Lower leg skin (tissue), 4 donors: Measurements from ENCODE around the gene ROBO1. TPM values are rescaled to one million over a fixed set of nuclear protein-coding genes. Genes with fewer than 3 reads are reported as not detected.

Experiments
- DNase-seq, 2 donors: peaks; one replicate each; pipeline ENCODE4 v3.0.0-alpha.2; 2019; ENCODE audit warnings: low spot score in 2 of 2
- H3K4me3 ChIP-seq: fragments of 200-600 bp; sonication (generic); 2 replicates; pipeline ENCODE4 v1.5.1; 2017; ENCODE audit warnings: mild to moderate bottlenecking, low read depth; ENCODE audit not compliant: poor library complexity, severe bottlenecking
- CTCF ChIP-seq, 3 donors: fragments of 450-650 bp; IDR thresholded peaks; one replicate each; pipeline ENCODE4 v1.5.1; 2016; ENCODE audit warnings: antibody characterized with exemption in 3 of 3, mild to moderate bottlenecking in 3 of 3, moderate library complexity in 2 of 3
- POLR2A ChIP-seq, 2 donors: fragments of 450-650 bp; IDR thresholded peaks; one replicate each; pipeline ENCODE4 v1.6.1; 2016 to 2017; ENCODE audit warnings: antibody characterized with exemption in 2 of 2, mild to moderate bottlenecking in 1 of 2, moderate library complexity in 1 of 2
- WGBS, 2 donors: methylation state at CpG; one replicate each; pipeline ENCODE4 v1.1.5; 2018; 5-methylcytosine and 5-hydroxymethylcytosine counted together
- intact Hi-C: fragments of 100-400 bp; cut with DNase I; formaldehyde crosslinking; loops from one replicate; pipeline ENCODE4 v1.15.0; 2023; ENCODE audit warnings: low total_unique reads
- total RNA-seq, 4 donors: library from RNA; depleted of rRNA; stranded (reverse); fragments of >200 nt; gene quantifications; one replicate each; pipeline ENCODE4 v1.1.0, GENCODE V29; 2016

The ROBO1 gene
- total RNA-seq, 4 donors from 2014 or later, result 26.3 to 60.0 (median 51.0) TPM

DNA sequence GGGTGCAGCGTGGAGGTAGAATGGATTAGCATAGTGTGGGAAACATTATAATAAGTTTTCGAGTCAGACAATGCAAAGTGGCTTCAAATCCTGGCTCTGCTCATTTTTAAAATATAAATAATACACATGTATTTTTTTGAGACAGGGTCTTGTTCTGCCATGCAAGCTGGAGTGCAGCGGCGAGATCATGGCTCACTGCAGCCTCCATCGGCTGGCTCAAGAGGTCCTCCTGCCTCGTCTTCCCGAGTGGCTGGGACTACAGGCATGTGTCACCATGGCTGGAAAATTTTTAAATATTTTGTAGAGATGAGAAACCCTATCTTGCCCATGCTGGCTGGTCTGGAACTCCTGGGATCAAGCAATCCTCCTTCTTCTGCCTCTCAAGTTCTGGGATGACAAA is 194.9 kb downstream of the ROBO1 start:
- H3K4me3 ChIP-seq, result no peak overlapping the region
- no peak for DNase-seq
- 89 to 96% methylated on average over 7 of the region's 7 CpGs for WGBS, 2 donors
- intact Hi-C loops, result no loop called here
- TF ChIP-seq CTCF (IDR thresholded peaks at IDR 0.05), result no peak

- intact Hi-C loops, result no loop called here
- H3K4me3 ChIP-seq, result no peak overlapping the region
- TF ChIP-seq CTCF (IDR thresholded peaks at IDR 0.05) (no peak), POLR2A (IDR thresholded peaks at IDR 0.05) (no peak)
- DNase-seq, result no peak
- WGBS, 2 donors, result 90 to 92% methylated on average over 10 of the region's 10 CpGs
These were observed 198.9 kb downstream of the ROBO1 start for GRCh38 chr3:79568938-79569337.

GRCh38 chr3:79564192-79564591 is 203.6 kb downstream of the ROBO1 start:
- H3K4me3 ChIP-seq, result no peak overlapping the region
- 52 to 70% methylated on average over 1 of the region's 1 CpG for WGBS, 2 donors
- TF ChIP-seq CTCF (IDR thresholded peaks at IDR 0.05), result no peak
- TF ChIP-seq POLR2A (IDR thresholded peaks at IDR 0.05), result no peak
- intact Hi-C loops, result no loop called here
- no peak for DNase-seq

DNA sequence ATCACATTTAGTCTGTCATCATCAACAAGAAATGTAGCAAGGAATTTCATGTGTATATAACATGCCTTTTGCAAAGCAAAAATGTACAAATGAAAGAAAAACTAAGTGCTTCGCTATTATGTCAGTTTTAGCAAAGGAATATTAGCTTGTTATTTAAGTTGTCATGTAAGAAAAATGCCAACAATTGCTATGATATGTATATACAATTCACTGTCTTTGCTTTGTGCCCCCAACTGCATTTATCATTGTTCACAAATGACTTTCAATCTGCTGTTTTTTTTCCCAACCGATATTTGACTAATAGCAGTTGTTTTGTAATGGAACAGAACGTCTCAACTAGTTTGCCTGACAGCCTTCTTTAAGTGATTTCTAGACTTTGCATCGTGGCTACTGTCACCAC is 207.1 kb downstream of the ROBO1 start:
- TF ChIP-seq POLR2A (IDR thresholded peaks at IDR 0.05) (no peak), CTCF (IDR thresholded peaks at IDR 0.05) (no peak)
- intact Hi-C loops, result no loop called here
- no peak overlapping the region for H3K4me3 ChIP-seq
- DNase-seq, result no peak
- WGBS, 2 donors, result 58 to 67% methylated on average over 4 of the region's 4 CpGs

- 71 to 76% methylated on average over 6 of the region's 6 CpGs for WGBS, 2 donors
- TF ChIP-seq CTCF (IDR thresholded peaks at IDR 0.05) (no peak), POLR2A (IDR thresholded peaks at IDR 0.05) (no peak)
- no peak for DNase-seq
- intact Hi-C loops, result no loop called here
- H3K4me3 ChIP-seq, result no peak overlapping the region
These were observed 208.9 kb downstream of the ROBO1 start for GRCh38 chr3:79558943-79559342.

GRCh38 chr3:79555655-79556054 is 212.1 kb downstream of the ROBO1 start:
- TF ChIP-seq CTCF (IDR thresholded peaks at IDR 0.05), result no peak
- no peak for TF ChIP-seq POLR2A (IDR thresholded peaks at IDR 0.05)
- WGBS, 2 donors, result 84 to 85% methylated on average over 1 of the region's 1 CpG
- no peak for DNase-seq
- intact Hi-C loops, result no loop called here
- H3K4me3 ChIP-seq, result no peak overlapping the region
